Loucy (cell line): ENCODE measurements around the gene GDPD5.
"Not testable (repeated sequence)": the region's sequence is repeated elsewhere in the genome, so short reads cannot be mapped to it uniquely, and the experiment has no call there.

Experiments
- H2AFZ ChIP-seq: fragments of 200-600 bp; sonication (generic); 2 replicates; pipeline ENCODE4 v1.6.0; 2016; ENCODE audit warnings: antibody characterized with exemption, mild to moderate bottlenecking, low read length, moderate library complexity
- H3F3A ChIP-seq: fragments of 200-600 bp; 2 replicates; pipeline ENCODE4 v1.6.0; 2016; ENCODE audit warnings: antibody characterized with exemption, low read depth, mild to moderate bottlenecking
- H3K27me3 ChIP-seq: fragments of 200-600 bp; sonication (generic); 2 replicates; pipeline ENCODE4 v1.6.1; 2014; ENCODE audit warnings: low read length, mild to moderate bottlenecking; ENCODE audit not compliant: insufficient read depth, poor library complexity, severe bottlenecking
- H3K36me3 ChIP-seq: fragments of 200-600 bp; sonication (generic); 2 replicates; pipeline ENCODE4 v1.6.1; 2016; ENCODE audit warnings: low read length; ENCODE audit not compliant: insufficient read depth
- H3K4me1 ChIP-seq: fragments of 200-600 bp; sonication (generic); 2 replicates; pipeline ENCODE4 v1.5.1; 2014; ENCODE audit warnings: low read length, mild to moderate bottlenecking; ENCODE audit not compliant: insufficient read depth, poor library complexity, severe bottlenecking
- H3K4me2 ChIP-seq: fragments of 200-600 bp; sonication (generic); 2 replicates; pipeline ENCODE4 v1.6.0; 2014; ENCODE audit warnings: antibody characterized with exemption, low read length, low read depth, mild to moderate bottlenecking; ENCODE audit not compliant: poor library complexity, severe bottlenecking
- H3K4me3 ChIP-seq: fragments of 200-600 bp; sonication (generic); 2 replicates; pipeline ENCODE4 v1.5.1; 2014; ENCODE audit warnings: low read length, mild to moderate bottlenecking, mixed read lengths; ENCODE audit not compliant: poor library complexity, severe bottlenecking
- H3K79me2 ChIP-seq: fragments of 200-600 bp; sonication (generic); 2 replicates; pipeline ENCODE4 v1.6.1; 2014; ENCODE audit warnings: low read length; ENCODE audit not compliant: insufficient read depth
- H3K9ac ChIP-seq: fragments of 200-600 bp; sonication (generic); 2 replicates; pipeline ENCODE4 v1.6.0; 2014; ENCODE audit warnings: mild to moderate bottlenecking, low read depth, low read length, moderate library complexity; ENCODE audit not compliant: poor library complexity, severe bottlenecking
- H3K9me2 ChIP-seq: fragments of 200-600 bp; sonication (generic); replicated peaks from 2 replicates; pipeline ENCODE4 v1.6.1; 2016; ENCODE audit warnings: low read depth, low read length, mixed read lengths
- H3K9me3 ChIP-seq: fragments of 200-600 bp; sonication (generic); 2 replicates; pipeline ENCODE4 v1.6.1; 2014; ENCODE audit warnings: mild to moderate bottlenecking, antibody characterized with exemption, low read length, low read depth; ENCODE audit not compliant: insufficient read depth
- H4K20me1 ChIP-seq: fragments of 200-600 bp; sonication (generic); 2 replicates; pipeline ENCODE4 v1.6.0; 2014; ENCODE audit warnings: antibody characterized with exemption, low read length, mild to moderate bottlenecking; ENCODE audit not compliant: insufficient read depth, poor library complexity, severe bottlenecking
- EZH2phosphoT487 ChIP-seq: fragments of 200-600 bp; IDR thresholded peaks from 2 replicates; pipeline ENCODE4 v1.6.1; 2018; ENCODE audit warnings: antibody characterized with exemption, mild to moderate bottlenecking, moderate library complexity, borderline replicate concordance
- TF ChIP-seq, protein P1 (sequence below): fragments of 200-600 bp; sonication (generic); conservative IDR thresholded peaks from 2 replicates; pipeline ENCODE4 v1.5.1; 2014; ENCODE audit warnings: mild to moderate bottlenecking, antibody characterized with exemption, low read length

The GDPD5 gene

DNA sequence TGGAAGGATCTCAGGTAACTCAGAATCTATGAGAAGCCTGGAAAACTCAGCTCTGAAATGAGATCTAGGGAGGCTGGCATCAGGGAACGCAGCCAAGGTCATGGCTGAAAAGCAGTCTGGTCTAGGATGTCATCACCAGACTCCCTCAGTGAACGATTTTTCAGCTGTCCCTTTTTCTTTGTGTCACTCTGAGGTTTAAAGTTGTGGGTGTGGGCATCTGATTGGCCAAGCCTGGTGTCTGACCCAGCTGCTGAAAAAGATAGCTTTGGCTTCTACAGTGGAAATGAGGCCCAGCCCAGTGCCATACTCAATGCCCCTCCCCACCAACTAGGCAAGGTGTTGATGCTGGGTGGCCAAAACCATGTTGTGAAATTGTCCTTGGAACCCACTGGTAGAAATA lies 111.9 kb downstream of the GDPD5 start:
- Histone ChIP-seq H3K9ac (no peak overlapping the region), H3K36me3 (peaks cover 24% of the 10 kb centered on the region; the same call in 1 of the 2 replicates), H3K9me2 (no peaks in the 10 kb centered on the region), H3K4me3 (no peak overlapping the region), H3K79me2 (peaks cover 11% of the 10 kb centered on the region; the same call in 1 of the 2 replicates), H3F3A (no peaks in the 10 kb centered on the region), H3K27me3 (no peaks in the 10 kb centered on the region), H2AFZ (no peak overlapping the region), H4K20me1 (peaks cover 9% of the 10 kb centered on the region), H3K4me1 (no peaks in the 10 kb centered on the region), H3K4me2 (no peak overlapping the region), H3K9me3 (no peaks in the 10 kb centered on the region)
- TF ChIP-seq, protein P1, sequence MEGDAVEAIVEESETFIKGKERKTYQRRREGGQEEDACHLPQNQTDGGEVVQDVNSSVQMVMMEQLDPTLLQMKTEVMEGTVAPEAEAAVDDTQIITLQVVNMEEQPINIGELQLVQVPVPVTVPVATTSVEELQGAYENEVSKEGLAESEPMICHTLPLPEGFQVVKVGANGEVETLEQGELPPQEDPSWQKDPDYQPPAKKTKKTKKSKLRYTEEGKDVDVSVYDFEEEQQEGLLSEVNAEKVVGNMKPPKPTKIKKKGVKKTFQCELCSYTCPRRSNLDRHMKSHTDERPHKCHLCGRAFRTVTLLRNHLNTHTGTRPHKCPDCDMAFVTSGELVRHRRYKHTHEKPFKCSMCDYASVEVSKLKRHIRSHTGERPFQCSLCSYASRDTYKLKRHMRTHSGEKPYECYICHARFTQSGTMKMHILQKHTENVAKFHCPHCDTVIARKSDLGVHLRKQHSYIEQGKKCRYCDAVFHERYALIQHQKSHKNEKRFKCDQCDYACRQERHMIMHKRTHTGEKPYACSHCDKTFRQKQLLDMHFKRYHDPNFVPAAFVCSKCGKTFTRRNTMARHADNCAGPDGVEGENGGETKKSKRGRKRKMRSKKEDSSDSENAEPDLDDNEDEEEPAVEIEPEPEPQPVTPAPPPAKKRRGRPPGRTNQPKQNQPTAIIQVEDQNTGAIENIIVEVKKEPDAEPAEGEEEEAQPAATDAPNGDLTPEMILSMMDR = no peak
- TF ChIP-seq EZH2phosphoT487 = no peak

DNA sequence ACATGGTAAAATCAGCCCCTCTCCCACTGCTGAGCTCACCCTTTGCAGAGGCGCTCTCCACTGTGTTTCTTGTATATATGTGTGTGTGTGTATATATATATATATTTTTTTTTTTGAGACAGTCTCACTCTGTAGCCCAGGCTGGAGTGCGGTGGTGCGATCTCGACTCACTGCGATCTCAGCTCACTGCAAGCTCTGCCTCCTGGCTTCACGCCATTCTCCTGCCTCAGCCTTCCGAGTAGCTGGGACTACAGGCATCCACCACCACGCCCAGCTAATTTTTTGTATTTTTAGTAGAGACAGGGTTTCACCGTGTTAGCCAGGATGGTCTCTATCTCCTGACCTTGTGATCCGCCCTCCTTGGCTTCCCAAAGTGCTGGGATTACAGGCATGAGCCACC lies 112.6 kb downstream of the GDPD5 start:
- not testable (repeated sequence) for H3K4me1 ChIP-seq, H3K9me3 ChIP-seq, H3K27me3 ChIP-seq, H2AFZ ChIP-seq, H3F3A ChIP-seq, H3K9ac ChIP-seq, H3K4me3 ChIP-seq, H3K9me2 ChIP-seq, H3K4me2 ChIP-seq
- Histone ChIP-seq H3K36me3 (peaks cover 31% of the 10 kb centered on the region; the same call in 1 of the 2 replicates), H3K79me2 (peaks cover 19% of the 10 kb centered on the region), H4K20me1 (peaks cover 16% of the 10 kb centered on the region)

DNA sequence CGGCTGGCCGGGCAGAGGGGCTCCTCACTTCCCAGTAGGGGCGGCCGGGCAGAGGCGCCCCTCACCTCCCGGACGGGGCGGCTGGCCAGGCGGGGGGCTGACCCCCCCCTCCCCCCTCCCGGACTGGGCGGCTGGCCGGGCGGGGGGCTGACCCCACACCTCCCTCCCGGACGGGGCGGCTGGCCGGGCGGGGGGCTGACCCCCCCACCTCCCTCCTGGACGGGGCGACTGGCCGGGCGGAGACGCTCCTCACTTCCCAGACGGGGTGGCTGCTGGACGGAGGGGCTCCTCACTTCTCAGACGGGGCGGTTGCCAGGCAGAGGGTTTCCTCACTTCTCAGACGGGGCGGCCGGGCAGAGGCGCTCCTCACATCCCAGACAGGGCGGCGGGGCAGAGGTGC lies 115.8 kb downstream of the GDPD5 start:
- H3K9me3 ChIP-seq = not testable (repeated sequence)
- peaks cover 48% of the 10 kb centered on the region for H4K20me1 ChIP-seq
- peaks cover 55% of the 10 kb centered on the region for H3K36me3 ChIP-seq

DNA sequence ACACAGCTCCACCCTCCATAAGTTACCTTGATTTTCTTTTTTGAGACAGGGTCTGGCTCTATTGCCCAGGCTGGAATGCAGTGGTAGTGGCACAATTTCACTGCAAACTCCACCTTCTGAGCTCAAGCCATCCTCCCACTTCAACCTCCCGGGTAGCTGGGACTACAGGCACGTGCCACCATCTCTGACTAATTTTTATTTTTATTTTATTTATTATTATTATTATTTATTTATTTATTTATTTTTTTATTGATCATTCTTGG lies 116.9 kb downstream of the GDPD5 start:
- Histone ChIP-seq H3K9ac (no peak overlapping the region), H3K4me3 (no peak overlapping the region), H3K4me1 (peaks cover 27% of the 10 kb centered on the region), H3K9me3 (no peaks in the 10 kb centered on the region), H3K9me2 (no peaks in the 10 kb centered on the region), H3K27me3 (no peaks in the 10 kb centered on the region), H3K36me3 (peaks cover 59% of the 10 kb centered on the region), H4K20me1 (peaks cover 59% of the 10 kb centered on the region), H3K79me2 (peaks cover 59% of the 10 kb centered on the region), H3K4me2 (no peak overlapping the region), H3F3A (peaks cover 16% of the 10 kb centered on the region), H2AFZ (no peak overlapping the region)
- TF ChIP-seq EZH2phosphoT487 = no peak
- TF ChIP-seq, protein P1 = no peak

More for the DNA sequence above, 115.8 kb downstream of the GDPD5 start:
- Histone ChIP-seq H3F3A (peaks cover 16% of the 10 kb centered on the region), H3K79me2 (peaks cover 48% of the 10 kb centered on the region), H3K4me1 (peaks cover 17% of the 10 kb centered on the region)
- H3K9me2 ChIP-seq, H3K27me3 ChIP-seq, H3K4me3 ChIP-seq, H2AFZ ChIP-seq, H3K4me2 ChIP-seq, H3K9ac ChIP-seq: not testable (repeated sequence)
